ENCODE data around the gene DLG2.

DNA sequence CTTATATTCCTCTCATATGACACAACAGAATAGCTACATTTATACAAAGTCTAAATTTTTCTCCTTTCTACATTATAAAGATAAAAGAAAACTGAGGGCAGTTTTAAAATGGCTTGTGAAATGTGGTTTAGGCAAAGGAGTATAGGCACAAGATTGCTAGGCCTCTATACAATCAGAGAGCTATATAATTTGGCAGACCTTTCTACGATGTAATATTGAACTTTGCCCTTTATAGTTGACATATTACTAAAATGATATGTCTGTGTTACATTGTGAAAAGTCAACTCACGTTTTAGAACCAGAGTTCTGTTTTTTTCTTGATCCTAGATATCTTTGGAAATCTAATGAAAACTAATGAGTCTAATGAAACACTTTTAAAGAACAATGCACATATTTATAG is 430.2 kb downstream of the DLG2 start:
- TF ChIP-seq POLR2AphosphoS5 (IDR thresholded peaks at IDR 0.05; ENCODE audit: low read depth, low read length), result no peak
- no peak for TF ChIP-seq SIN3A (IDR thresholded peaks at IDR 0.05; ENCODE audit: borderline replicate concordance, insufficient read depth, low read length)
- TF ChIP-seq, protein P1, sequence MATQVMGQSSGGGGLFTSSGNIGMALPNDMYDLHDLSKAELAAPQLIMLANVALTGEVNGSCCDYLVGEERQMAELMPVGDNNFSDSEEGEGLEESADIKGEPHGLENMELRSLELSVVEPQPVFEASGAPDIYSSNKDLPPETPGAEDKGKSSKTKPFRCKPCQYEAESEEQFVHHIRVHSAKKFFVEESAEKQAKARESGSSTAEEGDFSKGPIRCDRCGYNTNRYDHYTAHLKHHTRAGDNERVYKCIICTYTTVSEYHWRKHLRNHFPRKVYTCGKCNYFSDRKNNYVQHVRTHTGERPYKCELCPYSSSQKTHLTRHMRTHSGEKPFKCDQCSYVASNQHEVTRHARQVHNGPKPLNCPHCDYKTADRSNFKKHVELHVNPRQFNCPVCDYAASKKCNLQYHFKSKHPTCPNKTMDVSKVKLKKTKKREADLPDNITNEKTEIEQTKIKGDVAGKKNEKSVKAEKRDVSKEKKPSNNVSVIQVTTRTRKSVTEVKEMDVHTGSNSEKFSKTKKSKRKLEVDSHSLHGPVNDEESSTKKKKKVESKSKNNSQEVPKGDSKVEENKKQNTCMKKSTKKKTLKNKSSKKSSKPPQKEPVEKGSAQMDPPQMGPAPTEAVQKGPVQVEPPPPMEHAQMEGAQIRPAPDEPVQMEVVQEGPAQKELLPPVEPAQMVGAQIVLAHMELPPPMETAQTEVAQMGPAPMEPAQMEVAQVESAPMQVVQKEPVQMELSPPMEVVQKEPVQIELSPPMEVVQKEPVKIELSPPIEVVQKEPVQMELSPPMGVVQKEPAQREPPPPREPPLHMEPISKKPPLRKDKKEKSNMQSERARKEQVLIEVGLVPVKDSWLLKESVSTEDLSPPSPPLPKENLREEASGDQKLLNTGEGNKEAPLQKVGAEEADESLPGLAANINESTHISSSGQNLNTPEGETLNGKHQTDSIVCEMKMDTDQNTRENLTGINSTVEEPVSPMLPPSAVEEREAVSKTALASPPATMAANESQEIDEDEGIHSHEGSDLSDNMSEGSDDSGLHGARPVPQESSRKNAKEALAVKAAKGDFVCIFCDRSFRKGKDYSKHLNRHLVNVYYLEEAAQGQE (IDR thresholded peaks at IDR 0.05; ENCODE audit: insufficient read depth in 1 of 2, low read depth in 2 of 2, low read length in 2 of 2), result no peak
- TF ChIP-seq TAF1 (IDR thresholded peaks at IDR 0.05; ENCODE audit: borderline replicate concordance, insufficient read depth, low read length), result no peak
- no peak for TF ChIP-seq FOXP2 (optimal IDR thresholded peaks at IDR 0.05; ENCODE audit: borderline replicate concordance, extremely low read depth, extremely low read length, insufficient read depth)
